ENCODE results near the gene IL1RAPL2.

DNA sequence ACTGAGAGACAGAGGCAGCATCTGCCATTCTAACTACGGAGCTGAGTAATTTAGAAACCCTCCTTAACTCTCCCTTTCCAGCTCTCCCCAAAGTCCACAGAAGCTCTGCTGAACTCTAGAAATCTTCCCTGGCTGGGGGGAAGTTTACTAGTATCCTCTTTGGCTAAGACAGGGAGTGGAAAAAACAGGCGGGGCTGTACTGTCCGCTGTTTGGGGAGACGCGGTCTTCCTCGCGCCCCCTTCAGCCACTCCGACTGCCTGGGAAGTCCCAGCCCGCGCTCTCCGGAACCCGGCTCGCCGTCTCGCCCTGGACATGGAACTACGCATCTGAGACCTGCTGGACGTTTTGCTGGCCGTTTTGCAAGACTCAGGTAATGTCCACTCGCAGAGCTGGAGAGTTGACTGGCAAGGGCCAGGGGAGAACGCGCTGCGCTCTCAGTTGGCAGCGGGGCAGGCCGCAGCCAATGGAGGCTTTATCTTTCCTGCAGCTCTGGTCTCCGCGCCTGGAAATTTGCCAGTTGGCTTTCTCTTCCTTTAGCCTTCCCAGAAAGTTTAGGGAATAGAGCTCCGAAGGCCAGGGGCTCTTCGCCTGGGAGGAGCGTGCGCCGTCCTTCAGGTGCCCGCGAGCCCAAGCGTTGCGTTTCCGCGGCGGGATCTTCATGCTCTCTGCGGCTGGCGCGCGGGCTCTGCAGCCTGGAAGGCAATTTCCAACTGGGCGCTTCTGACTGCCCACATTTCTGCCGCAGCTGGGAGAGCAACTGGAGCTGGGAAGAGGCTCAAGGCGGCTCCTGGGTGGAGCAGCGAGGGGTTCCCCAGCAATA lies 892 bp downstream of the IL1RAPL2 start:
- TF ChIP-seq, protein P1, sequence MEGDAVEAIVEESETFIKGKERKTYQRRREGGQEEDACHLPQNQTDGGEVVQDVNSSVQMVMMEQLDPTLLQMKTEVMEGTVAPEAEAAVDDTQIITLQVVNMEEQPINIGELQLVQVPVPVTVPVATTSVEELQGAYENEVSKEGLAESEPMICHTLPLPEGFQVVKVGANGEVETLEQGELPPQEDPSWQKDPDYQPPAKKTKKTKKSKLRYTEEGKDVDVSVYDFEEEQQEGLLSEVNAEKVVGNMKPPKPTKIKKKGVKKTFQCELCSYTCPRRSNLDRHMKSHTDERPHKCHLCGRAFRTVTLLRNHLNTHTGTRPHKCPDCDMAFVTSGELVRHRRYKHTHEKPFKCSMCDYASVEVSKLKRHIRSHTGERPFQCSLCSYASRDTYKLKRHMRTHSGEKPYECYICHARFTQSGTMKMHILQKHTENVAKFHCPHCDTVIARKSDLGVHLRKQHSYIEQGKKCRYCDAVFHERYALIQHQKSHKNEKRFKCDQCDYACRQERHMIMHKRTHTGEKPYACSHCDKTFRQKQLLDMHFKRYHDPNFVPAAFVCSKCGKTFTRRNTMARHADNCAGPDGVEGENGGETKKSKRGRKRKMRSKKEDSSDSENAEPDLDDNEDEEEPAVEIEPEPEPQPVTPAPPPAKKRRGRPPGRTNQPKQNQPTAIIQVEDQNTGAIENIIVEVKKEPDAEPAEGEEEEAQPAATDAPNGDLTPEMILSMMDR (IDR thresholded peaks at IDR 0.05 in 2 of 3, conservative IDR thresholded peaks at IDR 0.05 in 1 of 3; ENCODE audit: control insufficient read depth in 2 of 3, extremely low read depth in 1 of 3, insufficient read depth in 1 of 3, low read depth in 3 of 3, low read length in 3 of 3) = no peak
- TF ChIP-seq NR2C1 (IDR thresholded peaks at IDR 0.05) (no peak), POLR2A (IDR thresholded peaks at IDR 0.05; ENCODE audit: low read depth, low read length) (no peak), POLR2AphosphoS5 (IDR thresholded peaks at IDR 0.05; ENCODE audit: low read length) (no peak), JUND (IDR thresholded peaks at IDR 0.05; ENCODE audit: low read depth, low read length) (no peak), TARDBP (IDR thresholded peaks at IDR 0.05; ENCODE audit: borderline replicate concordance) (no peak), EZH2 (IDR thresholded peaks at IDR 0.05; ENCODE audit: borderline replicate concordance, control insufficient read depth, low read depth, low read length) (no peak)
